Measurements from ENCODE around the gene OR5AU1.
A peak's percentile ranks its signal among the peaks of the same experiment; 100 is the strongest.
"Not testable (repeated sequence)": the region's sequence is repeated elsewhere in the genome, so short reads cannot be mapped to it uniquely, and the experiment has no call there.

The OR5AU1 gene

GRCh38 chr14:21171128-21171527, 15.3 kb upstream of the OR5AU1 start:
- DNase-seq (ENCODE audit: low spot score), result no peak

DNA sequence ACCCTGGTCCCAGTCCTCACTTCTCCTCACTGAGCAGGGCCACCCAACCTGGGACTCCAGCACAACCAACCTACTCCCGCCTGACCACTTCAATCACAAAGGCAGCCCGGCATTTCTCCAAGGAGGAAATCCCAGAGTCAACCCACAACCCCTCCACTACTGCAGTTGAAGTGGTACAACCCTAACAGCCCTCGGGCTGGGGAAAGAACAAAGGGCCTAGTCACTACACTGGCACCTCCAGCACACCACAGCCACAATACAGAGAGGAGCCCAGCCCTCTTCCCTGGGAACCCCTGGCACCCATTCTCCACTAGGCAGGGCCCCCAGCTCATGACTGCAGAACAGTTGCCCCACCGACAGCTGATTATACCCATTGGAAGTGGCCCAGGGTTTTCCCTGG, 13.7 kb upstream of the OR5AU1 start:
- peak; percentile 83 for DNase-seq (ENCODE audit: low spot score)

DNA sequence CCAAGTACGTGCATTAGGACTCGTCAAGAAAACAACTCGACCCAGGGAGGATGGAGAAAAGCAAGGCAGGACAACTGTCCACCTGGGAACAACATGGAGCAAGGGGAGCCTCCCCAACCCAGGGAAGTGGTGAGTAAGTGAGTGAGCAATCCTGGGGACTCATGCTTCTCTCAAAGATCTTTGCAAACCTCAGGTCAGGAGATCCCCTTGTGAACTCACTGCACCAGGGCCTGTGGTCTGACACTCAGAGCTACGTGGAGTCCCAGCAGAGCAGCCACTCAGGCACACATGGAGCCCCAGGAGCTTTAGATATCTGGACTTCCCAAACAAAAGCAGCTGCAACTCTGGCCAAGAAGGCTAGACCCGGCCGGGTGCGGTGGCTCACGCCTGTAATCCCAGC, 12.2 kb upstream of the OR5AU1 start:
- DNase-seq (ENCODE audit: low spot score), result no peak

GRCh38 chr14:21165670-21166069, 9.8 kb upstream of the OR5AU1 start:
- not testable (repeated sequence) for DNase-seq (ENCODE audit: low spot score)

- peak; percentile 57 for DNase-seq (ENCODE audit: low spot score)
Measured at GRCh38 chr14:21165002-21165605, 9.2 kb upstream of the OR5AU1 start.

GRCh38 chr14:21163871-21164291, 8.0 kb upstream of the OR5AU1 start:
- DNase-seq (ENCODE audit: low spot score), result no peak

- DNase-seq (ENCODE audit: low spot score), result no peak
Measured at GRCh38 chr14:21162081-21162480, 6.2 kb upstream of the OR5AU1 start.

- DNase-seq (ENCODE audit: low spot score), result no peak
Measured at GRCh38 chr14:21160061-21160610, 4.3 kb upstream of the OR5AU1 start.

- not testable (repeated sequence) for DNase-seq (ENCODE audit: low spot score)
Measured at GRCh38 chr14:21158175-21158574, 2.3 kb upstream of the OR5AU1 start.

- no peak for DNase-seq (ENCODE audit: low spot score)
Measured at GRCh38 chr14:21149641-21150367, 6.1 kb downstream of the OR5AU1 start.

DNA sequence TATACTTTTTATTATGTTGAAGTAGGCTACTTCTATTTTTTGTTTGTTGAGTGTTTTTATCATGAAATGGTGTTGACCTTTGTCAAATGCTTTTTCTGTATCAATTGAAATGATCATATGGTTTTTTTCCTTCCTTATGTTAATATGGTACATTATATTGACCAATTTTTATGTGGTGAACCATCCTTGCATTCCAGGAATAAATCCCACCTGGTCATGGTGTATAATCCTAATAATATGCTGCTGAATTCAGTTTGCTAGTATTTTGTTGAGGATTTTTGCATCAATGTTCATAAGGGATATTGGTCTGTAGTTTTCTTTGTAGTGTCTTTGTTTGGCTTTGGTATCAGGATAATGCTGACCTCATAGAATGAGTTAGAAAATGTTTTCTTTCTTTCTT, 10.4 kb downstream of the OR5AU1 start:
- DNase-seq (ENCODE audit: low spot score), result no peak

GRCh38 chr14:21142357-21142756, 13.5 kb downstream of the OR5AU1 start:
- DNase-seq (ENCODE audit: low spot score), result no peak

GRCh38 chr14:21136024-21136423, 19.8 kb downstream of the OR5AU1 start:
- peak; percentile 47 for DNase-seq (ENCODE audit: low spot score)

- DNase-seq (ENCODE audit: low spot score), result no peak
Measured at GRCh38 chr14:21133901-21134300, 22.0 kb downstream of the OR5AU1 start.

GRCh38 chr14:21123429-21123828, 32.4 kb downstream of the OR5AU1 start:
- DNase-seq (ENCODE audit: low spot score), result no peak

DNA sequence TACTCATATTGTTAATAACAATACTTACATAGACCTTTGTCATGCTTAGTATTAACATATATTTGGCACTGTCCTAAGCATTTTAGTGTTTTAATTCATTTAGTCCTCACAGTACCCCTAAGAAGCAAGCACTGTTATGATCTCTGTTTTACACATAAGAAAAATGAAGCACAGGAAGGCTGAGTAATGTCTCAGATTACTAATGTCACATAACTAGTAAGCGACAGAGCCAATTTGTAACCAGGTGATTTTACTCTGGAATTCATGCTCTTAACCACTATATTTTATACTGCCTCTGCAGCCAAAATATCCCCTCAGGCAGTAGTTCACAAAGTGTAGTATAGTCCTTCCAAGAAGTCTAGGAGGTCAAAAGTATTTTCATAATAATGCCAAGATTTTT, 34.7 kb downstream of the OR5AU1 start:
- DNase-seq (ENCODE audit: low spot score), result no peak

GRCh38 chr14:21120686-21121085, 35.2 kb downstream of the OR5AU1 start:
- DNase-seq (ENCODE audit: low spot score), result no peak

GRCh38 chr14:21118933-21119332, 36.9 kb downstream of the OR5AU1 start:
- DNase-seq (ENCODE audit: low spot score), result no peak

DNA sequence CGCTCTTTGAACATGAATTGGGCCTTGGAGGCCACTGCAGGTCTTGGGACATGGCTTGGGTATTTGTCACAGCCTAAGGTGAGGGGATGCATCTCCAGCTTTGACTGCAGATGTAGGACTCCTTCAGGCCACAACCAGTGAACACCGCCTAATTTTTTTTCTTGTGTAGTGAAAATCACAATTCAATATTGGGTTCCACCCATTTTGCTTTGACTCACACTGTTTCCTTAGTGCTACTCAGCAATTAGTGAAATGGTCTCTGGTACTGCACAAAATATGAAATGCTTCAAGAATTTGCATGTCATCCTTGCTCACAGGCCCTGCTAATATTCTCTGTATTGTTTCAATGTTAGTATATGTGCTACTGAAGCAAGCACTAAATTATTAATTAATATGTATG, 42.5 kb downstream of the OR5AU1 start:
- DNase-seq (ENCODE audit: low spot score), result no peak

GRCh38 chr14:21112255-21112654, 43.6 kb downstream of the OR5AU1 start:
- DNase-seq (ENCODE audit: low spot score), result no peak

- DNase-seq (ENCODE audit: low spot score), result no peak
Measured at GRCh38 chr14:21109377-21110138, 46.3 kb downstream of the OR5AU1 start.

- no peak for DNase-seq (ENCODE audit: low spot score)
Measured at GRCh38 chr14:21108791-21109190, 47.1 kb downstream of the OR5AU1 start.

- no peak for DNase-seq (ENCODE audit: low spot score)
Measured at GRCh38 chr14:21107283-21107800, 48.5 kb downstream of the OR5AU1 start.
